22Rv1 (cell line): Measurements from ENCODE around the gene JAKMIP1.
A peak's percentile ranks its signal among the peaks of the same experiment; 100 is the strongest.

Experiments used
- CTCF ChIP-seq: fragments of 450-650 bp; IDR thresholded peaks from 2 replicates; pipeline ENCODE4 v1.5.1; 2017; ENCODE audit warnings: mild to moderate bottlenecking
- ZFX ChIP-seq: fragments of 450-650 bp; IDR thresholded peaks from 2 replicates; pipeline ENCODE4 v1.6.1; 2017; ENCODE audit warnings: antibody characterized with exemption, borderline replicate concordance

DNA sequence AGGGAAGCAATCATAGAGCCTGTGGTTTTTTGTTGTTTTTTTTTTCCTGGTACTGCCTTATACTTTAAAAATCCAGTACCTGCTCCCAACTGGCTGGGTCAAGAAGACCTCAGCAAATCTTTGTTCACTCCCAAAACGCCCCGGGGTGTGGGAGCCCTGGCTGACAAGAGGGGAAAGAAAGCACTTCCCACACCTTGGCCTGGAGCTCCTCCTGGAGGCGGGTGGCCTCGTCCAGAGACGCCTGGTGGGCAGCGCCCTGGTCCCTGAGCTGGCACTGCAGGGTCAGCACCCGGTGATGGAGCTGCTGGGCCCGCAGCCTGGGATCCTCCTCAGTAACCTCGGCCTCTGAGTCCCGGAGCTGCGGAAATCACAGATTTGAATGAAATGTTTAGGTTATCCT lies 220.4 kb downstream of the JAKMIP1 start:
- TF ChIP-seq CTCF = peak; percentile 29
- no peak for TF ChIP-seq ZFX
